WTC11 (cell line): ENCODE measurements around the gene KBTBD7.

Experiments
- CREB1 ChIP-seq: sonication (generic); formaldehyde crosslinking; IDR thresholded peaks from 2 replicates; pipeline ENCODE4 v1.8.0; 2023; ENCODE audit warnings: mild to moderate bottlenecking, missing genetic modification reagents
- NFE2L1 ChIP-seq: sonication (generic); formaldehyde crosslinking; IDR thresholded peaks from 2 replicates; pipeline ENCODE4 v1.8.1; 2023; ENCODE audit warnings: missing genetic modification reagents
- TEAD4 ChIP-seq: sonication (generic); formaldehyde crosslinking; IDR thresholded peaks from 2 replicates; pipeline ENCODE4 v1.8.0; 2022; ENCODE audit warnings: mild to moderate bottlenecking, missing genetic modification reagents

GRCh38 chr13:41220401-41220800, 26.0 kb upstream of the KBTBD7 start:
- TF ChIP-seq TEAD4 (CRISPR knock-in tag): no peak
- TF ChIP-seq CREB1: no peak
- TF ChIP-seq NFE2L1: no peak
